K562 (cell line): ENCODE data around the gene POLR3K. TPM values are rescaled to one million over a fixed set of nuclear protein-coding genes. Genes with fewer than 3 reads are reported as not detected.

Experiments used
- CHD7 ChIP-seq: fragments of 200-600 bp; sonication (generic); IDR thresholded peaks from one replicate; pipeline ENCODE4 v1.6.1; 2012; ENCODE audit warnings: mild to moderate bottlenecking, low read depth, low read length, inconsistent platforms
- GATAD2A ChIP-seq: fragments of 450-650 bp; IDR thresholded peaks from 2 replicates; pipeline ENCODE4 v1.6.1; 2017
- MAFK ChIP-seq: IDR thresholded peaks from 2 replicates; pipeline ENCODE4 v1.6.1; 2011; ENCODE audit warnings: low read length, improper control_type of control experiment
- NFE2 ChIP-seq: IDR thresholded peaks from 2 replicates; pipeline ENCODE4 v1.6.1; 2014; ENCODE audit warnings: antibody characterized with exemption, low read depth
- PBX2 ChIP-seq, 2 experiments: IDR thresholded peaks in 1 of 2; conservative IDR thresholded peaks in 1 of 2; 2 replicates each; pipeline ENCODE4 v1.6.1; 2016; ENCODE audit warnings: low read depth in 2 of 2, mild to moderate bottlenecking in 1 of 2, missing compliant biosample characterization in 1 of 2, missing genetic modification characterization in 1 of 2, moderate library complexity in 1 of 2
- PRMT5 ChIP-seq: sonication (generic); formaldehyde crosslinking; IDR thresholded peaks from 2 replicates; pipeline ENCODE4 v1.5.0; 2020; ENCODE audit warnings: missing genetic modification reagents
- USF1 ChIP-seq: sonication (generic); formaldehyde crosslinking; IDR thresholded peaks from 2 replicates; pipeline ENCODE4 v1.9.0; 2022; ENCODE audit warnings: mild to moderate bottlenecking, missing genetic modification reagents
- ZMIZ1 ChIP-seq, 2 experiments: fragments of 150-350 bp in 1 of 2; IDR thresholded peaks; 2 replicates each; pipeline ENCODE4 v1.6.1; 2012 to 2016; ENCODE audit warnings: low read depth in 2 of 2, low read length in 2 of 2, mild to moderate bottlenecking in 1 of 2, moderate library complexity in 1 of 2
- ZNF134 ChIP-seq: fragments of 250-450 bp; sonication (Bioruptor Pico); conservative IDR thresholded peaks from 2 replicates; pipeline ENCODE4 v1.4.0; 2020
- polyA plus RNA-seq, 8 experiments: library from polyadenylated mRNA; depleted of rRNA in 4 of 8; stranded (reverse) in 5 of 8; unstranded in 3 of 8; fragments of >200 nt; fragmentation: Nextera tagmentation in 2 of 8; fragmentation: Illumina TruSeq in 1 of 8; extraction: Ambion mirVana in 2 of 8; extraction: Trizol in 1 of 8; gene quantifications; 2 replicates each; pipeline versions ENCODE4 v1.2.1 to v1.2.3, GENCODE V29; 2011 to 2014; ENCODE audit warnings: inconsistent platforms in 1 of 8, missing spikeins in 1 of 8
- total RNA-seq, 7 experiments: library from RNA; depleted of rRNA in 6 of 7; stranded (reverse); fragments of >200 nt in 6 of 7; fragmentation: Illumina TruSeq in 2 of 7; extraction: Trizol in 2 of 7; gene quantifications; 2 replicates each; pipeline versions ENCODE4 v1.2.1 to v1.2.3, GENCODE V29; 2011 to 2021; ENCODE audit warnings: low replicate concordance in 1 of 7

The POLR3K gene
- total and polyA plus RNA-seq, 9 of the 15 experiments (the other 6 are each of a cell fraction or from before 2014, with no cell fraction given): 42.1 to 315 (median 86.7) TPM

- TF ChIP-seq PBX2 (CRISPR knock-in tag; IDR thresholded peaks at IDR 0.05; ENCODE audit: low read depth): no peak
- TF ChIP-seq PBX2 (tag; conservative IDR thresholded peaks at IDR 0.05; ENCODE audit: low read depth): peak; percentile 74
- TF ChIP-seq ZMIZ1 (IDR thresholded peaks at IDR 0.05; ENCODE audit: low read depth in 2 of 2, low read length in 2 of 2): 0 out of 4 replicates have a peak, but pooled peaks of 1 of the 2 experiments have one; percentile 55
- peak; percentile 93 for TF ChIP-seq USF1 (CRISPR knock-in tag)
- TF ChIP-seq CHD7: no peak
- no peak for TF ChIP-seq ZNF134 (CRISPR knock-in tag)
- TF ChIP-seq MAFK: peak; percentile 45; the same call in 1 of the 2 replicates
- peak; percentile 30; the same call in 1 of the 2 replicates for TF ChIP-seq NFE2
- TF ChIP-seq GATAD2A: peak; percentile 93
- TF ChIP-seq PRMT5 (CRISPR knock-in tag): no peak
Observed at GRCh38 chr16:96935-97381, 43.5 kb upstream of the POLR3K start (continued).
